AG09319 (cell line): ENCODE measurements around the gene ABHD11.

Experiments used
- DNase-seq: peaks from one replicate; pipeline ENCODE4 v3.0.0-alpha.2; 2010; ENCODE audit warnings: low read depth; ENCODE audit errors: extremely low read depth
- CTCF ChIP-seq: IDR thresholded peaks from 2 replicates; pipeline ENCODE4 v1.5.1; 2011; ENCODE audit warnings: low read depth, mild to moderate bottlenecking, inconsistent platforms, low read length, moderate library complexity

Gene ABHD11

DNA sequence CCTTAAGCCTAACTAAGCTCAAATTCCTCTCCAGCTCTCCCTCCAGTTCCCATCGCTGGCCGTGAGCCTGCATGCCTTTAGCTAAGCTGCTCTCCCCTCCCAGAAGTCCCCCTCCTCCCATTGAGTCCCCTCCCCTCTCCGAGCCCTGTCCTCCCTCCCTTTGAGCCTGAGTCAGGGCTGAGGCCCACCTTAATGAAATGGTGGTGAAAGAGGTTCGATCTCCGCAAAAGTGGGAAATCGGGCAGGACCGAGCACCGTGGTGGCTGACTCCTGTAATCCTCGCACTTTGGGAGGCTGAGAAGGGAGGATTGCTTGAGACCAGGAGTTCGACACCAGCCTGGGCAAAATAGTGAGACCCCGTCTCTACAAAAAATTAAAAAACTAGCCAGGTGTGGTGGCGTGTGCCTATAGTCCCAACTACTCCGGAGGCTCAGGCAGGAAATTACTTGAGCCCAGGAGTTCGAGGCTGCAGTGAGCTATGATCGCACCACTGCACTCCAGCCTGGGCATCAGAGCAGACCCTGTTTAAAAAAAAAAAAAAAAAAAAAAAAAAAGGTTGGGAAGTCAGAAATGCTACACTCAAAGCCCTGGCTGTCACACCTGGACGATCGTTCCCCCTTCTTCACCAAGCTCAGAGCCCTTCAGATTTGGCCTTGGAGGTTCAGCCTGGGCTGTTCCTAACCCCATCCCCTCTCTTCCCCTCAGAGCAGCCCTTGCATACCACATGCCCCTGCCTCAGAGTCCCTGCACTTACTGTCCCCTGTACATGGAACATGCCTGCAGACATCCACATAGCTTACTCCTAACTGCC is 32.5 kb upstream of the ABHD11 start:
- no peak for TF ChIP-seq CTCF
- no peak for DNase-seq

DNA sequence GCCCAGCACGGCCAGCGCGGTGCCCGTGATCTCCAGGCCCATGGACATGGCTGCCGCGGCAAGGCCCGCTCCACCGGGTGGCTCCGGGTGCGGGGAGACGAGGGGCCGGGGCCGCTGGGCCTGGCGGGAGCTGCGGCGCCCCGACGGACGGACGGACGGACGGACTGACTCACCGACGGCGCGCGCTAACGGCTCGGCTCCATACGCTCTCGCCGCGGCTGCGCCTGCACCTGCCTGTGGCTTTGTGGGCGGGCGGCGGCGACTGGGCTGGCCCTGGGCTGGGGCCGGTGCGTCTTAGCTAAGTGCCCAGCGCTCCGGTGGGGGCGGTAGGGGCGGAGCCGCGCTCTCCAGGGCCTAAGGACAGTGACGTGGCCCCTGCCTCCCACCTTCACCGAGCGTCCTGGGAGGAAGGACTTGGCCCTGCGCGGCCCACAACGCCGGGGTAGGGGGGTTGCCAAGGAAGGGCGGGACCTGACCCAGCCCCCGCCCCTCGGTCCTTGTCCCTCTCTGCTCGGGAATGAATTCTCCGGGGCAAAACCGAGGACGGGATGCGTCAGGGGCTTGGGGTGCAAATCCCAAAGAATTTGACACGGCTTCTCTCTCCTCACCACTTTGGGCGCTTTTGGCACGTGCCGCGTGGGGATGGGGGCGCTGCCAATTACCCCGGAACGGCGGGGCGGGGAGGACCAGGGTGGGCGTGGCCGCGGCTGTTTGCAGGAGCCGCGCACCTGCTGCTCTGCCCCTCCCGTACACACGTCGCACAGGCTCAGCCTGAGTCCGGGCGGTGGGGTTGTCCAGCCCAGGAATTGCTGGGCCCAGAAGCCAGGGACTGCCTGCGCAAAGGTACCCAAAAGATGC is 31.6 kb upstream of the ABHD11 start, which contains the start of gene CLDN3:
CLDN3 (minus strand) TSS at position 269 of the 858 bp plus-strand sequence; CDS start at position 48, 221 bp downstream.
- TF ChIP-seq CTCF: no peak
- no peak for DNase-seq

DNA sequence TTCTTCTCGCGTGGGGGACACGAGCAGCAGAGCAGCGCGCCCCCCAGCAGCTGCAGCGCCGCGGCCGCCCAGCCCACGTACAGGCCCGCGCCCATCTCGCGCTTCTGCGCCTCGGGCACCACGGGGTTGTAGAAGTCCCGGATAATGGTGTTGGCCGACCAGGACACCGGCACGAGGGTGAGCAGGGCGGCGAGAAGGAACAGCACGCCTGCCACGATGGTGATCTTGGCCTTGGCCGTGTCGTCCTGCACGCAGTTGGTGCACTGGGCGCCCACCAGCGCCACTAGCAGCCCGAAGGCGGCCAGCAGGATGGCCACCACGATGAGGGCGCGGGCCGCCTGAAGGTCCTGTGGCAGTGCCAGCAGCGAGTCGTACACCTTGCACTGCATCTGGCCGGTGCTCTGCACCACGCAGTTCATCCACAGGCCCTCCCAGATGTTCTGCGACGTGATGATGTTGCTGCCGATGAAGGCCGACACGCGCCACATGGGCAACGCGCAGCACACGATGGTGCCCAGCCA is 30.9 kb upstream of the ABHD11 start:
- no peak for TF ChIP-seq CTCF
- DNase-seq: no peak

- TF ChIP-seq CTCF: no peak
- DNase-seq: no peak
These were observed 30.3 kb upstream of the ABHD11 start for GRCh38 chr7:73768641-73769480.

- DNase-seq: no peak
- TF ChIP-seq CTCF: no peak
These were observed 28.1 kb upstream of the ABHD11 start for GRCh38 chr7:73766556-73767229.

GRCh38 chr7:73762659-73762999 is 24.0 kb upstream of the ABHD11 start:
- TF ChIP-seq CTCF: no peak

More at GRCh38 chr7:73762659-73762999, 24.0 kb upstream of the ABHD11 start:
- DNase-seq: no peak
